H1 (cell line): ENCODE measurements around the gene NKAIN2. TPM values are rescaled to one million over a fixed set of nuclear protein-coding genes. Genes with fewer than 3 reads are reported as not detected.

ENCODE experiments used
- FOSL1 ChIP-seq: IDR thresholded peaks from 2 replicates; pipeline ENCODE4 v1.6.1; 2011; ENCODE audit warnings: mild to moderate bottlenecking, low read depth, low read length, moderate library complexity; ENCODE audit not compliant: insufficient read depth
- JUN ChIP-seq: IDR thresholded peaks from 2 replicates; pipeline ENCODE4 v1.6.1; 2011; ENCODE audit warnings: low read depth, mild to moderate bottlenecking, improper control_type of control experiment, low read length
- JUND ChIP-seq: IDR thresholded peaks from 2 replicates; pipeline ENCODE4 v1.6.1; 2011; ENCODE audit warnings: mild to moderate bottlenecking, improper control_type of control experiment, low read length
- polyA plus RNA-seq, 7 experiments: library from polyadenylated mRNA; depleted of rRNA in 3 of 7; stranded (reverse) in 5 of 7; unstranded in 2 of 7; fragments of >200 nt in 5 of 7; fragments of 200-250 nt in 2 of 7; gene quantifications; 1 replicate in 5 of 7; 2 replicates in 1 of 7; 4 replicates in 1 of 7; pipeline versions ENCODE4 v1.2.1 to v1.2.3, GENCODE V29; 2011 to 2013; ENCODE audit warnings: missing spikeins in 2 of 7, mixed read lengths in 2 of 7
- total RNA-seq: library from RNA; stranded (reverse); fragmentation: NEBNext Ultra II Directional; extraction: Animal tissue kit (Norgen Biotek cat#: 25700); gene quantifications from 2 replicates; pipeline ENCODE4 v1.2.1, GENCODE V29; 2021

The NKAIN2 gene
- total and polyA plus RNA-seq, 2 of the 8 experiments (the other 6 are each of a cell fraction or from before 2014, with no cell fraction given) = 0.20 to 0.34 TPM

- TF ChIP-seq JUN (no peak), JUND (no peak), FOSL1 (no peak)
These were observed 121.7 kb downstream of the NKAIN2 start (continued) for GRCh38 chr6:123925350-123925749.
